GM18499 (cell line): ENCODE data around the gene POLN.

Source experiments
- ATAC-seq: cut with Tn5 transposase; IDR thresholded peaks from one replicate; pipeline ENCODE4 v1.9.1; 2021; ENCODE audit warnings: moderate number of reproducible peaks; ENCODE audit not compliant: insufficient read depth, unreplicated experiment

Gene POLN

DNA sequence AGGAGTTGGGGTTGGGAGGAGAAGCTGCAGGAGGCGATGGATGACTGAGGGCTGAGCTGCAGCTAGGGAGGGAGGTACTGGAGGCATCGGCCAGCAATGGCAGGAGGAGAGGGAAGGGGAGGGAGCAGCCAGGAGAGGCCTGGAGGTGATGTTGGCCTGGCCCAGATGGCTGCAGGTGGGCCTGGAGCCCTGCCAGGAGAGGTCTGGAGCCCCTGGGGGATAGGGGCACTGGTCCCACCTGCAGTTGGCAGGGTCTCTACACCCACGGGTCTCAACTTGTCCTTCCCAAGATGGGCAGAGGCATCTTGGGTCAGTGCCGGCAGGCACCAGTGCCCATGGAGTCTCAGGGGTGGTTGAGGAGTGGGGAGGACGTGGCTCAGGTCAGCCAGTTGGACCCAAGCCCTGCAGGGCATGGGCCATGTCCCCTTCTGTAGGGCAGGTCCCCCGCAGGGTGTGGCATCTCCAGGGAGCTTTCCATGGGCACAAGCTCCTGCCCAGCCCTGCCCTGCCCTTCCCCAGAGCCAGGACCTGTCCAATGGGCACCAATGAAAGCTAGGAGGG, 22.6 kb upstream of the POLN start:
- ATAC-seq: no peak

DNA sequence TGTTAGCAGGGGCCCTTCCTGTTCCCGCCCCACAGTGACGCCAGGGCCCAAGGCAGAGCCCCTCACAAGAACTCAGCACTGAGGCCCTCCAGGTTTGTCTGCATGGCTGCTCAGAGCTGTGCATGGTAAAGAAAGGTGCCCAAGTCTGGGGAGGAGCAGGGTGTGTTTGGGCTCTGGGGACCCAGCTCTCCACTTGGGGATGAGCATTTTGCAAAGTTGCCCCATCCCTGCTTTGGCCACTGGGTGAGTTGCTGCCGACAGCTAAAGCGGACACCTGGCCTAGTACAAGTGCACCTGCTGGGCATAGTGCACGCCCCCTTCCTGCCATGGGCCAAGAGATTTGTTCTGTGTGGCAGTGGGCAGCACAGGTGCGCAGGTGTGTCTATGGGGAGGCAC, 22.0 kb upstream of the POLN start:
- no peak for ATAC-seq

- ATAC-seq: no peak
Measured at GRCh38 chr4:2262944-2263250, 21.0 kb upstream of the POLN start.

GRCh38 chr4:2262145-2262943, 20.4 kb upstream of the POLN start:
- ATAC-seq: peak; percentile 81

DNA sequence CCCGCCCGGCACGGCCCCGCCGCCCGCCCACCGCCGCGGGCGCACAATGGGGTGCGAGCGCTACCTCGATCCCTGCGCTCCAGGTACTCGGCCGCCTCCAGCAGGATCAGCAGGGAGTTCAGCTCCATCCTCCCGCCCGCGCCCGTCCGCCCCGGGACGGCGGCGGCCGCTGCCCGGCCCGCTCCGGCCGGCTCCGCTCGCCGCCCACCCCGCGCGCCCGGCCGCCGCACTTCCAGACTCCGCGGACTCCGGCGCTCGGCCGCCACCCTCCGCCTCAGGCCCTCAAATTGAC, 19.9 kb upstream of the POLN start, which contains the start of gene MXD4:
Gene MXD4, minus strand, starts transcription at position 257 of the 292 bp plus-strand sequence. Its CDS starts 129 bp downstream, at position 128.
- ATAC-seq: no peak

DNA sequence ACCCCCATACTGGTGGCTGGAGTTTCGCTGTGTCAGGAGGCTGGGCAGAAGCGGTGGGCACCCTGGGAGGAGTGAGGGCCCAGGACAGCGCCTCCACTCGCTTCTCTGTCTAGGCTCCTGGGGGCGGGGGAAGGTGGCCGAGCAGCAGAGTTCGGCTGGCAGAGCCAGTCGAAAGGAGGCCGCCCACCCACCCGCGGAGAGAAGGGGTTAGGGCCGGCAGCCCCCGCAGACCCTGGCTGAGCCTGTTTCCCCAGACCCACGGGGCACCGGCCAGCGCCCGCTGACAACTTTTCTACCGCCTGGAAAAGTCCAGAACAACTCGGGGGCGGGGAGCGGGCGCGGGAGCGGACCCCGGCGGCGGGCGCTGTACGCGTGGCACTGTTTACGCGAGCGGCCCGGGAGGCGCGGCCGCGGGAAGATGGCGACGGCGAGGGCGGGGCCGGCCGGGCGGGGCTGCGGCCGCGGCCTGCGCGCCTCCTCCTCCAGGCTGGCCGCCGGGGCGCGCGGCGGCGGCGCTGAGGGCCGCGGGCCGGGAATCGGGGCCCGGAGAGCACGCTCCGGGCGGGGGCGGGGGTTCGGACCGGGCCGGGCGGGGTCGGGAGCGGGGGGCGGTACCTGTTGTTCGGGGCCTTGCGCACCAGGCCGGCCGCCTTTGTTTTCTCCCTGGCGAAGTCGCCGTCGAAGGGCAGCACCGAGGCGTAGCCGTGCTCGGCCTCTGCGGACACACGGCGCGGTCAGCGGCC, 19.4 kb upstream of the POLN start:
- no peak for ATAC-seq

DNA sequence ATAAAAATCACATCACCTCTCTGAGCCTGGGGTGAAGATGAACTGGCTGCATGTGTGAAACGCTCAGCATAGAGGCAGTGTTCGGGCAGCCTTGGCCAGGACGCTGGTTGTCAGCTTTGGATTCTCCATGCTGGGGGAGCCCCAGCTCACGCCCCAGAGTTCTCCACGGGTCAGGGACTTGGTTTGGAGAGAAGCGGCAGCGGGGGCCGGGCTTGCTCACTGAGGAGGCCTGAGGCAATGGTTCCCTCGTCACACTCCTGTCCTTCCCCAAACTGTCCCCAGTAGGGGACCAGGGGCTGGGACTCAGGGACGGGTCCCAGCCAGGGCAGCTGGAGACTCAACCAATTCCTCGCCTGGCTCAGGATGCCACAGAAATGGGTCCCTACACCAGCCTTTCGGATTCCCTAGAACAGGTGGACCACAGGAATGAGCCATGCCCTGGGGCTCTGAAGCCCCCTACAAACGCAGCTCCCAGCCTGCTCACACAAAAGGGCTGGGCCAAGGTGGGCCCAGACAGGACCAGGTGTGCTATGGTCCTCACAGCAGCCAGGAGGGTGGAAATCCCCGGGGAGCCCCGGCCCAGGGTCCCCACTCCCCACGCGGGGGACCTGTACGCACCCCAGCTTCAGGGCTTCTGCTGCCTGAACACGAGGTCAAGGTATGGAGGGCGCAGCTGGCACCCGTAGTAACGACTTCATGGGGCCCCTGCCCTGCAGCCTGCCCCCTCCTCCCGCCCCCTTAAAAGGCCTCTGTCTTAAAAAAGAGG, 18.6 kb upstream of the POLN start:
- ATAC-seq: no peak

DNA sequence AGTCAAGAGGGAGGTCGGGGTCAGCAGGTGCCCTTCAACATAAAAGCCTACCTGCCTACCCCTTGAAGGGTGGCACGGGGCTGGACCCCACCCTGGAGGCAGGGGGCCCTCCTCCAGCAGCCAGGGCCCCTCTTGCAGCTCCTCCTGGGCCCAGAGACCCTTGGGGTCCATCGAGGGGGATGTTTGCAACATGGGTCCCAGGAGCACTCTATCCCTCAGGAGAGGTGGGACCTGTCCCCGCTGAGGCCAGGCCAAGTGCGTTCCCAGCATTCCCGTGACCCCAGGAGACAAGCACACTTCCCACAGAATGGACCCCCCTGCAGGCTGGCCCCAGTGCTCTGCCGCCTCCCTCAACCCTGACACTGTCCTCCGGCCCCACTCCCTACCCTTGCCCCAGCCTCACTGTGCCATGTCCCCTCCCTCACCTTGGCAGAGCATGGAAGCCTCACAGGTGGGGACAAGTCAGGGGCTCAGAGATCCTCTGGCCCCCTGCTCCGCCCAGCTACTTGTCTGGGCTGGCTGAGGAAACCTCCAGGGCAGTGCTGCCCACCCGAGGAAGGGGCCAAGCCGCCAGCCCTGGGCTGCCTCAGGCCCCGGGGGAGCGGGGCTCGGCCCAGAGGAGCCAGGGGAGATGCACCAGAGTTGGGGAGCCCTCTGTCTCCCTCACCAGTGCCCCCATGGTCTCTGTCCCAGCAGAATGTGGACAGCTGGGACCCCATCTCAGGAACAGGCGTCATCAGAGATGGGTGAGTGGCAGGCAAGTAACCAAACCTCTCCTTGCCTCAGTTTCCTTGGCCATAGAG, 17.8 kb upstream of the POLN start:
- no peak for ATAC-seq

DNA sequence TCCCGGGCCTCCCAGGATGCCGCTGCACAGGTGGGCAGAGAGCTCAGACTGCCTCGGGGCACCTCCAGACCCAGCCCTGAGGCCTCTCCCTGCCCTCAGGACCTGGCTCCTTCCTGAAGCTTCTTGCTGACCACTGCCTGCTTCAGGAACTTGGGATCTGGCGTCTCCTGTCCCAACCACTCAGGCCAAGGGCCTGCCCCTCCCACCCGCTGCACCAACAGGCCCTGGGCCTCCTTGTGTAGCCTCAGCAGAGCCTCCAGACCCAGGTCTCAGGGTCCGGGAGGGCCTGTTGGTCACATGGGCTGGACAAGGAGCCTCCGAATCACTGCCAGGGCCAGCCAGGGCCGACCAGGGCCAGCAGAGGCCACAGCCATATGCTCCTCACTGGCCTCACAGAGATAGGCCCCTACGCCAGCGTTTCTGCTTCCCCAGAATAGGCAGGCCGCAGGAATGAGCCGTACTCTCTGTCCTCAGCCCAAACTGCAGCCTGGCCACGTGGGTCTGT, 17.2 kb upstream of the POLN start:
- ATAC-seq: no peak

DNA sequence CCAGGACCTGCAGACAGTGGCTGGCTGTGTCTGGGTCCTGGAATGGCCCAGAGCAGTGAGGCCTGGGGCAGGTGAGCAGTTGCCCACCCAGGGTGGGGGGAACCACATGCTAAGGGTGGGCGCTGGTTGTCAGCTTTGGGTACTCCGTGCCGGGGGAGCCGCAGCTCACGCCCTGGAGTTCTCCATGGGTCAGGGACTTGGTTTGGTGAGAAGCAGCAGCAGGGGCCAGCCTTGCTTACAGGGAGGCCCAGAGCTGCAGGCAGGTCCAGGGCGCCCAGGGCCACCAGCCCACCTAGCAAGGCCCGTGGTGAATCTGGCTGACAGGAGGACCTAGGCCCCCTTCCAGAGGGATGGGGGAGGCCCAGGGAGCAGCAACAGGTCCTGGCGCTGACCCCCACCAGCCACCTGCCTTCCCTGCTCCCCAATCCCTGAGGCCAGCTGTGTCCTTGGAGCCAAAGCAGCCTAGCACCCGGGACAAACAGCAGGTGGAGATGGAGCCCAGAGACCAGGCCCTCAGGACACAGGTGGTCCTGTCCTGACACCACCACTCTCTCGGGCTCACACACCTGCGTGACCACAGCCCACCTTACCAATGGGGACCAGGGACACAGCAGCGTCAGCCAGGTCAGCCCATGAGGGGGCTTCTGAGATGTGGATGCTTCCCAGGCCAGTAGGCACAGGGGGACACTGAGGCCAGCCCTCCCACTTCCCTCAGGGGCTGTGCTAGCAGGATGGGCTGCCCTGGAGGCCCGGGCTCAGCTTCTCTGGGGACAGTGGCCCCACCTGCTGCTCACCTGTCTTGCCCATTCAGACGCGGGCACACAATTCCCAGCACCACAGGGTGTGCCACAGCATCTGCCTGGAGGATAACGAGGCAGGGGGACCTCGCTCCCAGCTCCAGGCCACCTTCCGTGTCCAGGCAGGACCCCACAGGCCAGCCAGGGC, 16.4 kb upstream of the POLN start:
- ATAC-seq: no peak

DNA sequence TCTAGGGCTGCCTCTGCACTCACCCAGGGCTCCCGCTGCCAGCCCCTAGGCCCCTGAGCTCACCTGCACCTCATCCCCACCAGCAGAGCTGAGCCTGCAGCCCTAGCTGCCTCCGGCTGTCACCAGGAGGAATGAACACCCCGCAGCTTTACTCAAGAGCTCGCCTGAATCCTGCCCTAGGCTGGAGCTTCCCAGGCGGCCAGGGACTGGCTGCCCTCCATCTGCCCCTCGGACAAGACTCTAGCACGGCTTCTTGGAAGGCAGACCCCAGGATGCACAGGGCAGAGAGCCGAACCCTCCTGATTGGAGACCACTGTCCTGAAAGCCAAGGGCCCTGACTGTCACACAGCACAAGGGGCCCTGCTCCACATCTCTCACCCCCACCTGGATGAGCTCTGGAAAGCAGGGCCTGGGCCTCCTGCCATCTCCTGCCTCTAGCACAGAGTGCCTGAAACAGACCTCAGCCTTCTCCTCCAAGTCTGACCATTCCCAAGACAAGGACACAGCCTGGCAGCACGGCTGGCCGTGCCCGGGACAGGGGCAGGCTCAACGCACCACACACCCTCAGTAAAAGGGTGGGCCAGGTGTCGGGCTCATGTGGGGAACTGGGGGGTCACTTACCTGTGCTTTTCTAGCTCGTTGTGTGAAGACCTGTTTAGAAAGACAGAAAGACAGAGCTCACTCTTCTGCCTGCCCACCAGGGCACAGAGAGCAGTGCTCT, 15.6 kb upstream of the POLN start:
- no peak for ATAC-seq

DNA sequence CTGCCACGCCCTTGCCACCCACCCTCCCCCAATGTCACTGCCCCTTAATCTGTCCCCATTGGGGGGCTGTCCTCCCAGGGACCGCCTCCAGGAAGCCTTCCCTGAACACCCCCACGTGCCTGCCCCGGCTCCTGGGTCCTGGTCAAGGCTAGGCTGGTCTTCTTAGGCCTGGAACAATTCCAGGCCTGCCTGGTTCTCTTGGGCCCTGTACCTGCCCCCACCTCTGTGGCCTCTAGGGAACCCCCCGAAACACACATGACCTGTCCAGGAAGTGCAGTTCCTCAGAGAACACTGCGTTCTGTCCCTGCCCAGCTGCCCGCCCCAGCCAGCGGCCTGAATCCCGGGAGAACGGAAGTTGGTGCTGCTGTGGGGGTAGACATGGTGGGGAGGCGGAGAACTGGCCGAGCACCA, 14.9 kb upstream of the POLN start:
- ATAC-seq: no peak

DNA sequence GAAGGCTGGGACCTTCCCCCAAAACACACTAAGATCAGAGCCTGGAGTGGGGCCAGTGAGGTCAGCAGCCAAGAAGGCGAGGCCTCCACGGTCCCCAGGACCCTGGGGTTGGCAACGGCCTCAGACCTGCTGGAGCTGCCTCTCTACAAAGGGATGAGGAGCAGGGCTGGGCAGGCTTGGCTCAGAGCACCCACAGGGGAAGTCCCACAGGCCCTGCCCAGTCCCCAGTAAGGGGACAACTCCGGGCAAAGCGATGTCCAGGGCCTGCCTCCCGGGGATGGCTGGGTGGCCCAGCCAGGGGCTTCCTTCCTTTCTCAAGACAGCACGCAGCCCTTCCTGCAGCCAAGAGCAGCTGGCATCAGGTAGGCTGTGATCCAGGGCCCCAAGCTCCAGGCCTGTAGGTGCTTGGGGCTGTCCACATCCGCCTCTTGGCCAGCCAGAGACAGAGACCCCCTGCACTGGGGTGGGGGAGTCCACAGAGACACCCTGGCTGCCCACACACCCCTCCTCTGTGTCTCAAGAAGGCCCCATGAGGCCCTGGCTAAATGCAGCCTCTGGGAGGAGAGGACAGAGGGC, 14.3 kb upstream of the POLN start:
- no peak for ATAC-seq

- no peak for ATAC-seq
Measured at GRCh38 chr4:2255501-2256155, 13.7 kb upstream of the POLN start.

- ATAC-seq: no peak
Measured at GRCh38 chr4:2254665-2255500, 13.0 kb upstream of the POLN start.

GRCh38 chr4:2253160-2254084, 11.5 kb upstream of the POLN start:
- no peak for ATAC-seq
